Putamen (tissue), 1 donor: ENCODE measurements around the gene ZFR2.
A peak's percentile ranks its signal among the peaks of the same experiment; 100 is the strongest.
"Not testable (repeated sequence)": the region's sequence is repeated elsewhere in the genome, so short reads cannot be mapped to it uniquely, and the experiment has no call there.

ENCODE experiments used
- DNase-seq: peaks from one replicate; pipeline ENCODE4 v3.0.0-alpha.2; 2016; ENCODE audit warnings: low spot score

Gene ZFR2

GRCh38 chr19:3837332-3837731, 31.5 kb downstream of the ZFR2 start:
- no peak for DNase-seq

GRCh38 chr19:3836887-3837286, 32.0 kb downstream of the ZFR2 start:
- DNase-seq: no peak

- no peak for DNase-seq
Observed at GRCh38 chr19:3835055-3835435, 33.8 kb downstream of the ZFR2 start.

- DNase-seq: no peak
Observed at GRCh38 chr19:3834349-3835054, 34.3 kb downstream of the ZFR2 start.

GRCh38 chr19:3833578-3834348, 35.1 kb downstream of the ZFR2 start:
- no peak for DNase-seq

GRCh38 chr19:3832001-3832400, 36.8 kb downstream of the ZFR2 start:
- DNase-seq: peak; percentile 16

GRCh38 chr19:3831601-3832000, 37.2 kb downstream of the ZFR2 start:
- no peak for DNase-seq

- DNase-seq: no peak
Observed at GRCh38 chr19:3830621-3831589, 37.9 kb downstream of the ZFR2 start.

- DNase-seq: no peak
Observed at GRCh38 chr19:3827306-3827705, 41.5 kb downstream of the ZFR2 start.

- DNase-seq: no peak
Observed at GRCh38 chr19:3826163-3826562, 42.7 kb downstream of the ZFR2 start.

- DNase-seq: no peak
Observed at GRCh38 chr19:3825286-3825956, 43.4 kb downstream of the ZFR2 start.

- no peak for DNase-seq
Observed at GRCh38 chr19:3823350-3823713, 45.5 kb downstream of the ZFR2 start.

GRCh38 chr19:3822683-3823349, 46.0 kb downstream of the ZFR2 start:
- no peak for DNase-seq

GRCh38 chr19:3821857-3822364, 46.9 kb downstream of the ZFR2 start:
- no peak for DNase-seq

- DNase-seq: no peak
Observed at GRCh38 chr19:3821156-3821555, 47.7 kb downstream of the ZFR2 start.

GRCh38 chr19:3819989-3820388, 48.8 kb downstream of the ZFR2 start:
- DNase-seq: no peak

GRCh38 chr19:3818918-3819317, 49.9 kb downstream of the ZFR2 start:
- DNase-seq: no peak

GRCh38 chr19:3818466-3818865, 50.4 kb downstream of the ZFR2 start:
- DNase-seq: no peak

GRCh38 chr19:3817761-3818160, 51.1 kb downstream of the ZFR2 start:
- no peak for DNase-seq

GRCh38 chr19:3816566-3817218, 52.1 kb downstream of the ZFR2 start:
- DNase-seq: no peak

- DNase-seq: not testable (repeated sequence)
Observed at GRCh38 chr19:3816148-3816547, 52.7 kb downstream of the ZFR2 start.
